ENCODE data around the gene PDE4D.
"Not testable (repeated sequence)": the region's sequence is repeated elsewhere in the genome, so short reads cannot be mapped to it uniquely, and the experiment has no call there.

Gene PDE4D

GRCh38 chr5:59693492-59694309 lies 199.8 kb downstream of the PDE4D start:
- no peak for DNase-seq

GRCh38 chr5:59685793-59686192 lies 207.7 kb downstream of the PDE4D start:
- peak; percentile 99 for DNase-seq

GRCh38 chr5:59685191-59685530 lies 208.4 kb downstream of the PDE4D start:
- peak; percentile 38 for DNase-seq

GRCh38 chr5:59684388-59685190 lies 208.9 kb downstream of the PDE4D start:
- DNase-seq: peak; percentile 50

GRCh38 chr5:59683311-59683710 lies 210.2 kb downstream of the PDE4D start:
- DNase-seq: no peak

- no peak for DNase-seq
These were observed 211.0 kb downstream of the PDE4D start for GRCh38 chr5:59682542-59682941.

GRCh38 chr5:59678943-59679342 lies 214.6 kb downstream of the PDE4D start:
- no peak for DNase-seq

- no peak for DNase-seq
These were observed 218.8 kb downstream of the PDE4D start for GRCh38 chr5:59674763-59675162.

GRCh38 chr5:59673438-59674058 lies 220.0 kb downstream of the PDE4D start:
- peak; percentile 27 for DNase-seq

GRCh38 chr5:59666440-59667068 lies 227.0 kb downstream of the PDE4D start:
- DNase-seq: peak; percentile 13

- DNase-seq: not testable (repeated sequence)
These were observed 227.7 kb downstream of the PDE4D start for GRCh38 chr5:59665832-59666203.

- DNase-seq: peak; percentile 17
These were observed 228.3 kb downstream of the PDE4D start for GRCh38 chr5:59665086-59665831.

- DNase-seq: peak; percentile 15
These were observed 231.4 kb downstream of the PDE4D start for GRCh38 chr5:59661954-59662615.

- no peak for DNase-seq
These were observed 232.2 kb downstream of the PDE4D start for GRCh38 chr5:59661311-59661710.

- peak; percentile 39 for DNase-seq
These were observed 232.8 kb downstream of the PDE4D start for GRCh38 chr5:59660737-59661136.

- DNase-seq: no peak
These were observed 236.9 kb downstream of the PDE4D start for GRCh38 chr5:59656351-59657254.

GRCh38 chr5:59655693-59656309 lies 237.7 kb downstream of the PDE4D start:
- no peak for DNase-seq

GRCh38 chr5:59654691-59655090 lies 238.8 kb downstream of the PDE4D start:
- DNase-seq: no peak

- no peak for DNase-seq
These were observed 241.1 kb downstream of the PDE4D start for GRCh38 chr5:59652449-59652848.
